DMS114 treated with DMSO at 0.1 percent for 48 hours (cell line): ENCODE data around the gene PLXNA4.

Experiments
- DNase-seq: peaks from one replicate; lab custom pipeline; 2025; ENCODE audit not compliant: unreplicated experiment; lab: John Stamatoyannopoulos, UW

Gene PLXNA4

DNA sequence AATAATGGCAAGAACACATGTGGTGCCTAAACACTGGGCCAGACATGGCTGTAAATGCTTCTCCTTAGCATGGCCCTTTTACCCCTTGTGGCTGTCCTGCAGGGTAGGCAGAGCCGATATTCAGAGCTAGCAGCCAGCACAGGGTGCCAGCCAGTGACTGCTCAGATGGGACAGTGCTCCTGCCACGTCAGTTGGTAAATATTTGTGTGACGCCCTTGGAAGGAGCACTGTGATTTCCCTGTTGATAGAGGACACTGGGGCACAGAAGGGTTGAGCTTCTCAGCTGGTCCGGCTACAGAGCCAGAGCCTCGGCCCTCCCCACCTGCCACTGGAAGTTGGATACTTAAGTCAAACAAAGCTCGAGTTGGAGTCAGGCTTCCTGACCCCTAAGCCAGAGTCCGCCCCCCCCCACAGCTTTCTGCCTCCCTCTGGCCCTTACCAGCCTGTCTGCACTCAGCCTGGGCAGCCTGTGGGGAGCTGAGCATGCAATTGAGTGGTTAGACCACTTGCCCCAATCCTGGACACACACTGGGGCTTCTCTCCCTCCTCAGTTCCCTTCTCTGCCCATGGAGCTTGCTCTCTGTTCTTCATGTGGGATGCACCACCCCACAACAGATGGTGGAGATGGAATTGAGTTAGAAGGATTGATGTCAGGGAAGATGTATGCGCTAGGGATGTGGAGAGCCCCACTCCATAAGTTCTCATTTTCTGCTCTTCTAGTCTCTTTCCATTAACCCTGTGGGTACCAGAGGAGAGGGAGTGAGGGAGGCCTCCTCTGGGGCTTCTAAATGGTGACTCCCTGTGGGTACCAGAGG is 350.8 kb downstream of the PLXNA4 start:
- DNase-seq, result no peak

DNA sequence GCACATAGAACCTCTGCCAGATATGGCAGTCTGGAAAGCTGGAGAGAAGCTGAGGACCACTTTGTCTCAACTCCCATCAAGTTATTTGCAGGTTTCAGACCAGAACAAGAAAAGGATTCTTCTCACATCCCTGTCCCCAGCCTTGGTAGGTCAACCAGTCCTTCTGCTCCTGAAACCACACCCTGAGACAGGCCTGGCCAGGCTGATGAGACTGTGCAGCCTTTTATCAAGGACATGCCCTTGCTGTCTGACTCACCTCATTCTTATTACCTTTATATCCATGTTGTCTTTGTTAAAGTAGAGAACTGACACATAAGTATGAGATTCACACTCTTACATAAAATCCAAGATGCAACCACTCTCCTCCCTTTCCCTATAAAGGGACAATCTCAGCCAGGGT is 354.9 kb downstream of the PLXNA4 start:
- DNase-seq, result no peak

DNA sequence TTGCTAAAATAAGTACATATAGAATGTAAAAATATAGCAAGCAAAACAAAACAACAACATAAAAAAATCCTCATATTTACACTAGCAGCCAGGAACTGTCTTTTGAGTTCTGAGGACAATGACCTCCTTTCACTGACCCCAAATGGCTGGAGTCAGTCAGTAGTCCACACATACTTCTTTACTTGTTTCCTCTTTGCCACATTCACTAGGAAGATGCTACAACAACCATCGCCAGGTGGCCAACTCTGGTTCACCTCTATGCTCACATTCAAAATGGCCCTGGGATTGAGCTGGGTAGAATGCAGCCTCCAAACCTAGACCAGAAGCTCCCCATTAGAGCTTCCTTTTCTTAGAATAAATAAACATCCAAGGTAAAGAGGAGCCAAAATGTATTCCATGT is 356.2 kb downstream of the PLXNA4 start:
- no peak for DNase-seq

DNA sequence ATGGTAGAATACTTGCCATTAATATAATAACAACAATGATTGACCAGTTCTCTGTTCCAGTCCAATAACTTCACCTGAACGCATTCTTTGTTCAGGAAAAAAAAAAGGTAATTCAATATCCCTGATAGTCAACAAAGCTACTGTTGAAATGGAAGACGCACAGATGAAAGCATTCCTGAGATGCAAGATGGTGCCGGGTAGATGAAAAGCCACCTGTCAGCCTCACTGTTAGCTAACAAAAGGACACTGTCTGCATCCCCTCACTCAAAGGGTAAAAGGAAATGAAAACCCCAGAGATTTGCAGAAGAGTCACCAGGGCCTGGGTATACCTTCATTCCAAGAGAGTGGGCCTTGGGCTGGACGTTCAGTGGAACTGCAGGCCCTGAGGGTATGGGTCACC is 357.4 kb downstream of the PLXNA4 start:
- no peak for DNase-seq

DNA sequence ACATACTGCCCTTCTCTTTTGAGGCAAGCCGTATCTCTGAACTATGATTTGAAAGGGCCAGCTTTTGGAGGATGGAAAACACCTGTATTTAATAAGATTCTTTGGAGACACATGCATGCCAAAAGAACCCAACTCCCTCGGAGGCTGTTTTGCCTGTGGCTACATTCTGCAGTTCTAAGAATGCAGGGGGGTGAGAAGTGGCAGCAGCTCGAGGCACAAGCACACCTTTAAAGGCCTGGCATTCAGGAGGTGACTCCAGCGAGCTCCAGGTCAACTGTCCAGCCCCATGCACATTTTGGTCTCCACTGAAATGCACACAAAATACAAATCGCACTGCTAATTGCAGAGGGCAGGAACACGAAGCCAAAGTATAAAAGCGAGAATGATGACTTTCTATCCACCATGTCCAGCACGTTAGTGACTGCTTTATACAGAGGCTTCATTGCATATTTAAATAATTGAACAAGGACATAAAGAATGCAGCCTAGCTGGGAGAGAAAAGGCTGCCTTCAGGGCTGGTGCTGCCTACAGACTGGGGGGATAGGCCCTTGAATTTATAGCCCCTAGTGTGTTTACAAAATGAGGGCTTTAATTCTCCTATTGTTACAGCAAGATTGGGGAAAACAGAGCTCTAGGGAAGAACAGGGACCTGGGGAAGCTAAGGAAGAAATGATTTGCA is 359.3 kb downstream of the PLXNA4 start:
- no peak for DNase-seq

DNA sequence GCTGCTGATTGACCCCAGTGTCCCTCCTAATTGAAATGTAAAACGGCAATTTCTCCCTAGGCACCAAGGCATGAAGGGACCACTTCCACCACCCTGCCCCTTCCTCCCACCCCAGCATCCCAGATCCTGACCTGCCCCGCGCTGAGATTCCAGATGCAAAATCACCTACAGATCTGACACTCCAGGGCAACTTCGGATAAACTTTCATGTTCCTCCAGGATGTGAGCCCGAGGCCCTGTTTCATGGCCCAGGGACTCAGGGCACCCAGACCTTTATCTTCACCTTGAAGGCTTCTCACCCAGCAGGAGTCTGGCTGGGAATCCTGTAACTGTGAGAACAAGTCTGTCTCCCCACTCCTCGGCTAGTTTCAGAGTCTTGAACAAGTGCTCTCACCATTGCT is 361.8 kb downstream of the PLXNA4 start:
- DNase-seq, result no peak

DNA sequence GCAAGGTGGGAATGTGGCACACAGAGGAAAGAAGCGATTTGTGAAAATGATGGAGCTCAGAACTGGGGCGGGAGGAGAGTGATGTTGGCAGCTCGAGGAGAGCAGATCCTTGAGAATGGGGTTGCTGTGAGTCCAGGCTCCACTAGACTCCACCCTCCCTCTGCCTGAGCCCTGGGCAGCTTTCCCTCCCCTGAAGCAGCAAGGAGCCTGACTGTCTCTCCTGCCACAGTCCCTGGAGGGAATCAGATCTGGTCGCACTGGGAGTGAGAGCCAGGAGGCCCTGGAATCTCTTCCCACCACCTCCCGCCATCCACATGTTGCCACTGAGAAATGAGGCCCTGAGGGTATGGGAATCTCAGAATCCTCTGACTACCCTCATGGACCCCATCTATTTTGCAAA is 362.7 kb downstream of the PLXNA4 start:
- DNase-seq, result no peak

DNA sequence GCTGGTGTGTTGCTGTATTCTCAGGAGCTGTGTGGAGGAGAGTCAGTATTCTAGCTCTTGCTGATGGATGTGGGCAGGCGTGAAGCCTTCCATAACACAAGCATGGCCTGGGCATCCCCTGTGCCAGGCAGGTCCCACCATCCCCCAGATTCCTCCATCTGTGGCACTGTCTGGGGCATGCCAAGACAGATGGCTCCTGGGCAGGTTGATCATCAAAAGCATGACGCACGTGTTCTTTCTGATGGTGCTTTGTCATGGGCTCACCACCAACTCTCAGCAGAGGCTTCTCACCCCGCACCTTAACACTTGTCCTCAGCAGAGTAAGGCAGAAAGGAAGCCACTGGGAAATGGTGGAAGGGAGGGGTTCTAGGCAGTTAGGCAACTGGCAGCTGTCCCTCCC is 364.3 kb downstream of the PLXNA4 start:
- no peak for DNase-seq

DNA sequence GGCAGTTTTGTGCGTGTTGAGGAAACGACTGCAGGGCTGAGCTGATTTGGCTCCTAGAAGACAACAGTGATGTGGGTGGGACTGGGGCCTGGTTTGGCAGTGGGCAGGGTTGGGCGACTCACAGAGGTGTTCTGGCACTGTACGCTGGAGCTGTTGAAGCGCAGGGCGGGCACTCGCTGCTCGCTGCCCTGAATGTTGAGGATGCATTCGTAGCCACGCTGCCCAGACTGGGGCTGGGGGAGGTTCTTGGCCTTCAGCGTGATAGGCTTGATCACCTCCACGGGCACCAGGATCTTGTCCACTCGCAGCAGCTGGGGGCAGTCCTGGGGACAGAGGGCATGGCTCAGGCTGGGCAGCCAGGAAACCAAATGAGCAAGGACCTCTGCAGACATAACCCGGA is 365.4 kb downstream of the PLXNA4 start:
- no peak for DNase-seq

DNA sequence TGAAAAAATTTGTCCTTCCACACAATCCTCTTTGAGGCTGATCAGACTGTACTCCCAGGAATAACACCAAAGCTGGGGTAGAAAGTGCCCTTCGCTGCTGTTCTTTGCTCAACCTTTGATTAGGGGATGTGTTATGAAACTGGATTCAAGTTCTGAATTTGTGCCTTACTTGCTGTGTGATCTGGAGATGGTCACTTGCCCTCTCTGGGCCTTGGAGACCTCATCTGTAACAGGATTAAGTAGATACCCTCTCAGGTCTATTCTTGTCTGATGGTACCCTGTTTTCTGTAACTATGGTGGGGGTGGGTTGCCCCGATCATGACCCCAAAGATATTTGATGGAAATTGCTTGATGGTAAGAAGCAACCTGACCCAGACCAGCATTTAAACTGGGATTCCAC is 368.5 kb downstream of the PLXNA4 start:
- no peak for DNase-seq

DNA sequence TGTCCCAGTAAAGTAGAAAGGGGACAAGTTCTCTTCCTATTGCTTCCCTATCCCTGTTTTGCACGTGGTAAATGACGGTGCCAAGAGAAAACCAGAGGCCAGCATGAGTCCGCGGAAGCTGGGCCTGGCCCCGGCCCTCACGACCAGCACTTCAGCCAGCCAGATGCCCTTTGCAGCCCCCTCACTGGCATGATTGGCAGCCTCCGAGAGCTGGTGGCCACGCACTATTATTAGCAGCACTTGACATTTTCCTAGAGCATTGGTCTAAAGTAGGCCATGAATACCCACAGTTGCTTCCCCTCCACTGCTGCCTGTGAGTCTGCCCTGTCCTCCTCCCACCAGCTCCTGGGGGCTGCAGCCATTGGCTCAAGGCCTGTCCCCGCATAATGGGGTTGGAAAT is 369.1 kb downstream of the PLXNA4 start:
- no peak for DNase-seq

DNA sequence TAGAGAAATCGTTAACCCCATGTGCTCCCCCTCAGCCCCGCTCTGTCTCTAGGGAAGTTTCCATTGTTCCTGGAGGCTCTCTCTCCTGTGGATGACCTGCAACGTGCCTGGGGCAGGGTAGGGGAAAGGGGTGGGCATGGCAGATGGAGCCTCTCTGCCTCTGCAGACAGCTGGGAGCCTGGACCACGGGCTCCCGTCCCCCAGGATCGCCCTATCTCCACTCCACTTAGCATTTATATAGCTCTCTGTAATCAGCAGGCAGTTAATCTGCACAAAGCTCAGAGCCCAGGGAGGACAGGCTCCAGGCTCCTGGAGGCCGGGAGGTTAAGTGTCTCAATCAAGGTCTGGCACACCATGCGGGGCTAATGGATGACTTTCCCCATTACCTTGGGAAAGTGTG is 369.7 kb downstream of the PLXNA4 start:
- no peak for DNase-seq

DNA sequence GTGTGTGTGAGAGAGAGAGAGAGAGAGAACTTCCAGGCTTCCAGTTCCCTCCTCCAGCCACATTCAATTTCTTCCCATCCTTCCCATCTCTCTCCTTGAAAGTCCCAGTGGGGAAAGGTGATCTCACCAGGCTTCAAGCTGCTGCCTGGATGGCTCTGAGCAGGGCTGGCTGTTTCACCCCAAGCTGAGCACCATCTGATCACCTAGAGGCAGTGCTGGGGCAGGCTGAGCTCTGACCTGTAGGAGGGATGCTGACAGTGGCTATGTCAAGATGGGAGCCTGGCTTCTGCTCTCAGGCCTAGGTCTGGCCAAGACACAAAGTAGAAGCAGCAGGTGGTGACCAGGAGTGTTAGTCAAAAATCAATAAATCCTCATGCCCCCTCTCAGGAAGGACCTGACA is 370.8 kb downstream of the PLXNA4 start:
- no peak for DNase-seq

DNA sequence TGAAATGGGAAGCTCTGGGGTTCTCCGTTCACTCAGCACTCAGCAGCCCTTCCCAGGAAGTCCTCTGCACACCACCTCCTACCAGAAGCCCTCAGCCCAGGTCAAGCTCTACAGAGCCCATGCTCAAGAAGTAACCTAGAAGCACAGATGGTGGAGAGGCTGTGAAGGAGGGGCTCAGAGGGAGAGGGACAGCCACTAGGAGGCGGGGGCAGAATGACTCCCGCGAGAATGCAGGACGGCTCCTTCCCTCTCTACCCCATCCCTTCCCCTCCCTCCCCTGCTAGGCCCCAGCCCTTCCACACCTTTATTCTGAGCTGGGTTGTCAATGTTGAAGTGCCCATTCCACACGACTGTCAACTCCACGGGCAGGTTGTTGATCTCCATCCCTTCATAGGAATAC is 373.2 kb downstream of the PLXNA4 start:
- DNase-seq, result no peak

DNA sequence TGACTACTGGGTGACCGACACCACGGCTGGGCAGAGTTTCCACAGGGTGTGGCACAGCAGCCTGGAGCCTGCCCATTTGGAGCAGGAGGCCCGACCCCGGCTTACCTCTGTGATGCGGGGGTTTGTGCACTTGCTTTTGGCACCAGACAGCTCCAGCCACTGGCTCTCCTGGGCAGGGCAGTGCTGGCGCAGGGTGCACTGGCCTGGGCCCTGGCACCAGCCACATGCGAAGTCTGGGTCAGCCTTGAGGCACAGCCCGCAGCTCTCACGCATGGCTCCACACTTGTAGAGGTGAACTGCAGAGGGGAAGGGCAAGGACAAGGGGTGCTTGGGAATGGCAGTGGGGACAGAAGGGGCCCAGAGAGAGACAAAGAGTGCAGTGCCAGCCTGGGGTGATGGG is 373.7 kb downstream of the PLXNA4 start:
- no peak for DNase-seq

DNA sequence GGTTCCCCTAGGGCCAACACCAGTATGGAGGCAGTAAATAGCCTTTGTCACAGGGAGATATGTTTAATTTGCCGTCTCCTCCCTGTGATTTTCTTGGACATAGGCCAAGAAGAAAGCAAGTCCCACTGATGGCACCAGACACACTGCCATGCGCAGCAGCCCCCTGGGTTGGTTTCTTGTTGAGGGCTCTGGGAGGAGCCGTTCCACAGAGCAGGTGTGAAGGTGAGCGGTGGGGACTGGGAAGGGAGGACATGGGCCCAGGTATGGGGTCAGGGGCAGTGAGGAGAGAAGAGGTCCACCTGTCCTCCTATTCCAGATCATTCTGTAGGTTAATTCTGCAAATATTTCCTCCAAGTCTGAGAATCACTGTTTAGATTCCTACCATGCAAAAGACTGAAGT is 376.1 kb downstream of the PLXNA4 start:
- DNase-seq, result no peak

DNA sequence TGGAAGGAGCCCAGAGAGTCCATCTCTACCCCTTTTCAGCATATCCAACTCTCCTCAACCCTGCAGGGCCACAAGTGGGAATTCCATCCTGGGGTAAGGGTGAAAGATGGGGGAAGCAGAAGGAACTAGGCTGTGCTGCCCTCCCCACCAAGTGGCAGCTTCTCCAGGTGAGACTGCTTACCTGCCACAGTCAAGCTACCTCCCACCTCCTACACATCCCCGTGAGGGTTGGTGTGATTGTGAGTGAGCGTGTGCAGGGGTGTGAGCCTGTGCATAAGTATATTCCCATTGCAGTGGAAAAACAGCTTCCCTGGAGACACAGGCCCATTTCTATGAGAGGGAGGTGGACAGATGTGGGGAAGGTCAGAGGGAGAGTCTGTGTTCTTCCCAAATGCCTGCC is 376.6 kb downstream of the PLXNA4 start:
- no peak for DNase-seq

DNA sequence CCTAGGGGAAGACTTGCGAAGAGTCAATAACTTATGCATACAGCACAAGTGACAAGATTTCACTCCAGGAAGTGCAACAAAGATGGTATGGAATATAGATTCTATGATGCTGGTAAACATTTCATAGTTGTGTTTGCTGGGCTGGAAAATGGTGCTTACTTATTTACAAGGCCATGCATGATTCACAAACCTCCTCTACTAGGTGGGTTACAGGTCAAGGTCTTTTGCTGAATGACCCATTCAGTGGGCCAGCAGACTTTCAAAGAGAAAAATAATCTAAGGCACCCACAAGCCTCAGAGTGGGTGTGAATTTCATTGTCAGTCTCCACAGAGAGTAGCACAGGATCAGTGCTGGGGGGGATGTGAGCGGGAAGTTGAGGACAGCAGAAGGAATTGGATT is 378.5 kb downstream of the PLXNA4 start:
- no peak for DNase-seq

DNA sequence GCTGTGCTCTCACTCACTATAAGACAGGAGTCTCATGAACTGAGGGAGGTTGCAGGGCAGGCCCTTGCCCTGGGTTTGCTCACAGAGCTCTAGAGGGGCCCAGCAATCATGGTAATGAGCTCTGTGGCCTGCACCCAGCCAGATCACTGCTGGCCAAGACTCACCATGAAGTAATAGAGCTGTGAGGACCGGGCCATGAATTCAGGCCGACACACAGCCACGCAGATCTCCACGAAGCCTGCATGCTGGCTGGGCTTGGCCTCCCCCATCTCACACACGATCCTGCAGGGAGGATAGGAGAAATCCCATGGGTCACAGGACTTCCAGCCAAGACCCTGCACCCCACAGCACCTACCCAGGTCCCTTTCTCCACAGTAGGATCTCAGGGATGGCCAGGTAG is 382.4 kb downstream of the PLXNA4 start:
- no peak for DNase-seq

DNA sequence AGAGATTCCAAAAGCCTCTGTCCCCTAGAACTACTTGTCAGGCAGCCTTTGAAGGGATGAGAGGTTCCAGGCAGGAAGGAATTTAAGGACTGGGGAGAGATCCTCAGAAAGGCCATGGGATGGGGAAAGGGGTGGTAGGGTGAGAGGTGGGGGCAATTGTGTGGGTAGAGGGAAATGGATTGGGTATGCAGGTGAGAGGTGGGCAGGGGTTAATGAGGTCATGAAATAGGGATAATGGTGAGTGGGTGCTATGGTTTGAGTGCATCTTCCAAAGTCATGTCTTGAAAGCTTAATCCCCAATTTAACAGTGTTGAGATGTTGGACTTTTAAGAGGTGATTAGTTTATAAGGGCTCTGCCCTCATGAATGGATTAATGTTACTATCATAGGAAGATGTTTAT is 383.5 kb downstream of the PLXNA4 start:
- no peak for DNase-seq

DNA sequence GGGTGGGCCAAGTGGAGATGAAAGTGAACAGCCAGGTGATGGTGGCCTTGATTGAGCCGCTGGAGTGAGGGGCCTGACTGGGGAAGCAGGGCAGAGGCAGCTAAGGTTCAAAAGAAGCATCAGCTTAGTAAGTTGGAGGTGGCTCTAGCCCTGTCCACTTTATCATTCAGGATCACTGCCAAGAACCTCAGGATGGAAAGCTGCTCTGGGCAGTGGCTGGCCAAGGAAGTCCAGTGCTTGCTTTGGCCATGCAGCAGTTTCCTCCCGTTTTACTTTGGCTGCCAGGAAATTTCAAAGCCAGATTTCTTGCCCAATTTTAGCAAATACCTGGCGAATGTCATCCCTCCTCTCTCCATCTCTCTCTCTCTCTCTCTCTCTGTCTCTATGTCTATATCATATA is 384.9 kb downstream of the PLXNA4 start:
- DNase-seq, result no peak

DNA sequence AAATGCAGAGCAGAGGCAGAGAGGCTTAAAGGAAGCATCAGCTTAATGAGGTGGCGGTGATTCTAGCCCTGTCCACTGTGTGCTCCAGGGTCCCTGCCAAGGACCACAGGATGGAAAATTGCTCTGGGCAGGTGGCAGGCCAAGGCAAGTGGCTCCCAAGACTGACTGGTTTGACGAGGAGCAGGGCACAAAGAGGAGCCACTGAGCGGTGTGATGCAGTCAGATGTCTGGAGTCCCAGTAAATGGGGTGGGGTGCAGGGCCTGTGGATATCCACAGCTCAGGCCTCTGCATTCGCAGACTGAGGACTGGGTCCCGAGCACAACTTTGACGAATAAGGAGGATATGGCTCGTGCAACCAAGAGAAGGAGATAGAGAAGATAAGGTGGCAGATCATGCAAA is 385.6 kb downstream of the PLXNA4 start:
- no peak for DNase-seq

DNA sequence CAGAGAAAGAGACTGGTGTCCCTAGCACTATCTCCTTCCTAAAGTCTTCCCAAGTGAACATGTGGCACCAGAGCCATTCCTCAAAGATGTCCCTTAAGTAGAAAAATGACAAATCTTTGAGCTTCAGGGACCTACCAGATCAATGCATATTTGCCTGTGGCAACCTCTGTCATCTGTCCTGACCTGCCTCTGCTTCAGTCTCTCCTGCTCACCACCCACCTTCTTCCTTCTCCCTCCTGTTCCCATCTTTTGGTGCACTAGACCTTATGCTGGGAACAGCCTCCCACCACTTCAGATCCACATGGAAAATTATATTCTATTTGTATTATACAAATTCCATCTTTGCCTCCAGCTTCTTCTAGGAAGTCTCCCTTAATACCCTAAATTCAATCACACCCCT is 386.4 kb downstream of the PLXNA4 start:
- no peak for DNase-seq
